MG63 (cell line): ENCODE measurements around the gene LIG1. TPM values are rescaled to one million over a fixed set of nuclear protein-coding genes. Genes with fewer than 3 reads are reported as not detected.

Source experiments
- DNase-seq: peaks from one replicate; pipeline ENCODE4 v3.0.0-alpha.2; 2020
- H3K27me3 ChIP-seq: fragments of 250-450 bp; sonication (Bioruptor Pico); 2 replicates; pipeline ENCODE4 v1.5.1; 2020; ENCODE audit warnings: mild to moderate bottlenecking, moderate library complexity
- H3K36me3 ChIP-seq: fragments of 250-450 bp; sonication (Bioruptor Pico); 2 replicates; pipeline ENCODE4 v1.5.1; 2020; ENCODE audit warnings: mild to moderate bottlenecking, moderate library complexity
- H3K4me3 ChIP-seq: fragments of 250-450 bp; sonication (Bioruptor Pico); 2 replicates; pipeline ENCODE4 v1.5.1; 2020; ENCODE audit warnings: mild to moderate bottlenecking, moderate library complexity
- H3K9me3 ChIP-seq: fragments of 250-450 bp; sonication (Bioruptor Pico); 2 replicates; pipeline ENCODE4 v1.5.1; 2020; ENCODE audit warnings: mild to moderate bottlenecking, moderate library complexity
- total RNA-seq: library from RNA; depleted of rRNA; stranded (reverse); fragments of >200 nt; shearing (Covaris generic); gene quantifications from 2 replicates; pipeline ENCODE4 v1.2.3, GENCODE V29; 2014; ENCODE audit warnings: low replicate concordance; rRNA removed

Gene LIG1
- total RNA-seq = 37.7 and 98.0 TPM in 2 replicates

DNA sequence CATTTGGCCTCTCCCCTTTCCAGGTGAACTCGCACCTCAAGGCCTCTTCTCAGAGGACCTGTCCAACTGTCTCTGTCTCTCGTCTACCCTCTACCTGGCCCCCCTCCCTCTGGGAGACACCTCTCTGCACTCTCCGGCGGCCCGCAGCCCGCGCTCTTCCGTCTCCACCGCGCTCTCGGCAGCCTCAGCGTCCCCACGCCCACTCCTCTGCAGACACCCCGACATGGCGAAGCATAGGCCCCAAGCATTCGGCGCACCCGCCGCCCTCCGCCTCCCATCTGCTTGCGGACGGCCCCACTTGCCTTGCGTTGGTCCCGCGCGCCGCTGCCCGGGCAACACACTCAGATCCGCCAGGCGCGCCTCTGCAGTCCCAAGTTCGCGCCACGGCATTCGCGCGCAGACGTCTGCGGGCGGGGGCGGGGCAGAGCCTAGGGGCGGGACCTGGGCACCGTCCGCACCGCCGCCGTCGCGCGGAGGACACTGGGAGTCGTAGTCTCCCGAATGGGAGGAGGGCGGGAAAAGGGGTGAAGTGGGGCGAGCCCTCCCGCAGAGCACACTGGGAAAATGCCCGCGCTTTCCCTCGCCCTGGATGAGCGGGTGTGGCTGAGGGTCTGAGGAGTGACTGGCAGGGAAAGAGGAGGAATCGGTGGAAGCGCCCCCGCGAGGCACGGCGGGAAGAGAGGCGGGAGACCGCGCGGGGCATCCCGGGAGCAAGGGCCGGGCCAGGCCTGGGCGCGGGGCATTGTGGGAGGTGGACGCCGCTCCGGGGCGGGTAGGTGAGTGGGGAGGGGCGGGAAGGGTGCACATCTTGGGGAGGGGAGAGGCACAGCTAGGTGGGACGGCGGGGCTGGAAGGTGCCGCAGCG is at the start of gene LIG1, which contains the start of gene ZSWIM9:
LIG1 (minus strand) TSS at position 406 of the 865 bp plus-strand sequence. CDS start 4,778 bp downstream, outside the sequence.
ZSWIM9 (plus strand) TSS at position 742 of the 865 bp plus-strand sequence. CDS start 1,123 bp downstream, outside the sequence.
- H3K9me3 ChIP-seq = no peaks in the 10 kb centered on the region
- peak within 1 kb of the TSS; percentile 90 for H3K4me3 ChIP-seq
- peak; percentile 97 for DNase-seq
- H3K27me3 ChIP-seq = no peaks in the 10 kb centered on the region
- H3K36me3 ChIP-seq = peaks cover 40% of the 10 kb centered on the region

DNA sequence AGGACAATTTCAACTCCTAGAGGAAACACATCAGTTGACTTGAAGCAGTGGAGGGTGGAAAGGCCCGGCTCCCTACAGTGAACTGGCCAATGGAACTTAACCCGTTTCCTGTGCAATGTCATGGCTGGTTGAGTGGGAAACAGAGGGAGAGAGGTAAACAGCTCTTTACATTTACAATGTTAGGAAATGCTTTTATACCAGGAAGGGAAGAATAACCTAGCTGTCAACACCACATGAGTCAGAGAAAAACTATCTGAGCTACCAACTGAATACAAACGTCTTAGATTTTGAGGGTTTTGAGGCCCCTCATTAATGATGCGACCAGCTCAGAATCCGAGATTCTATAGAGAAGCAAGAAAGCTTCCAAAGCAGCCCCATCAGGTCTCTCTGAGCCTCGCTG is 48.9 kb upstream of the LIG1 start:
- no peak for DNase-seq
- no peak overlapping the region for H3K4me3 ChIP-seq
- no peaks in the 10 kb centered on the region for H3K9me3 ChIP-seq
- H3K36me3 ChIP-seq = no peaks in the 10 kb centered on the region; the same call in 1 of the 2 replicates
- no peaks in the 10 kb centered on the region for H3K27me3 ChIP-seq

DNA sequence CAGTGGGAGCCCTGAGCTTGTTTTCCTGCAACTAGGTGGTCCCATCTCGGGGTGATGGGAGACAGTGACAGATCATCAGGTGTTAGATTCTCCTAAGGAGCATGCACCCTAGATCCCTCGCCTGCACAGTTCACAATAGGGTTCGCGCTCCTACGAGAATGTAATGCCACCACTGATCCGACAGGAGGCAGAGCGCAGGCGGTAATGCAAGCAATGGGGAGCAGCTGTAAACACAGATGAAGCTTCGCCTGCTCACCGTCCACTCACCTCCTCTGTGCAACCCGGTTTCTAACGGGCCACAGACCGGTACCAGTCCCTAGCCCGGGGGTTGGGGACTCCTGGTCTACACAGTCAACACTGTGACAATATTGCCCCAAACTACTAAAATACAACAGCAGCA is 46.8 kb upstream of the LIG1 start:
- H3K9me3 ChIP-seq = no peaks in the 10 kb centered on the region
- H3K4me3 ChIP-seq = no peak overlapping the region
- no peaks in the 10 kb centered on the region for H3K27me3 ChIP-seq
- no peak for DNase-seq
- H3K36me3 ChIP-seq = no peaks in the 10 kb centered on the region; the same call in 1 of the 2 replicates

DNA sequence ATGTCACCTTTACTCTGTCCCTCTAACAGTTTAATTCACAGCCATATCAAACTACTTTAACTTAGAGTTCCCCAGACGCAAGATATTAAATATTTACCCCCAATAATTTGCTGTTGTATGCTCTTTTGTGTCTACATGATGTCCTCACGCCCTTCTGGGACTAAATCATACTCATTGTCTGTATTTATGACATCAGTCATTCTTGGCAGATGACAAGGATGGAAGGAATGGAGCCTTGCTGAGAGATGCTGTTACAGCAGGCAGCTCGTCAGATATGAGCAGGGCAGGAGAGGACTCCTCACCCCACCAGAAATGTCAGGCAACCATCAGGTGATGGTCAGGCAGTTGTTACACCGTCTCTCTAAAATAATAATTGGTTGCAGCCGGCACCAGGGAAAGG is 43.8 kb upstream of the LIG1 start:
- no peaks in the 10 kb centered on the region for H3K9me3 ChIP-seq
- H3K27me3 ChIP-seq = no peaks in the 10 kb centered on the region
- DNase-seq = no peak
- H3K4me3 ChIP-seq = no peak overlapping the region
- H3K36me3 ChIP-seq = peaks cover 6% of the 10 kb centered on the region; the same call in 1 of the 2 replicates

DNA sequence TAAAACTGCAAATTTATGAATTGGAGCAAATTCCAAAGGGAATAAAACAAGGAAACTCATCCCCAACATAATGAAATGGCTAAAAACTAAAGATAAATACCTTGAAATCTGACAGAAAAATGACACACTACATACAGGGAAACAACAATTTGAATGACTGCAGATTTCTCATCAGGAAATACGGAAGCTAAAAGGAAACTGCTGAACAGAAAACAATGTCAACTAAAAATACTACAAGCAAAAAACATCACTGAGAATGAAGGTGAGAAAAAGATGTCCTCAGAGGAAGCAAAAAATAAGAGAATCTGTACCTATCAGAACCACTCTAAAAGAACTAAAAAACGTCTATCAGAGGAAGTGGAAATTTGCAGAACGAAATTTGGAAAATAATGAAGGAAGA is 39.9 kb upstream of the LIG1 start:
- H3K9me3 ChIP-seq = no peaks in the 10 kb centered on the region
- no peak for DNase-seq
- no peaks in the 10 kb centered on the region for H3K27me3 ChIP-seq
- no peak overlapping the region for H3K4me3 ChIP-seq
- peaks cover 22% of the 10 kb centered on the region for H3K36me3 ChIP-seq

DNA sequence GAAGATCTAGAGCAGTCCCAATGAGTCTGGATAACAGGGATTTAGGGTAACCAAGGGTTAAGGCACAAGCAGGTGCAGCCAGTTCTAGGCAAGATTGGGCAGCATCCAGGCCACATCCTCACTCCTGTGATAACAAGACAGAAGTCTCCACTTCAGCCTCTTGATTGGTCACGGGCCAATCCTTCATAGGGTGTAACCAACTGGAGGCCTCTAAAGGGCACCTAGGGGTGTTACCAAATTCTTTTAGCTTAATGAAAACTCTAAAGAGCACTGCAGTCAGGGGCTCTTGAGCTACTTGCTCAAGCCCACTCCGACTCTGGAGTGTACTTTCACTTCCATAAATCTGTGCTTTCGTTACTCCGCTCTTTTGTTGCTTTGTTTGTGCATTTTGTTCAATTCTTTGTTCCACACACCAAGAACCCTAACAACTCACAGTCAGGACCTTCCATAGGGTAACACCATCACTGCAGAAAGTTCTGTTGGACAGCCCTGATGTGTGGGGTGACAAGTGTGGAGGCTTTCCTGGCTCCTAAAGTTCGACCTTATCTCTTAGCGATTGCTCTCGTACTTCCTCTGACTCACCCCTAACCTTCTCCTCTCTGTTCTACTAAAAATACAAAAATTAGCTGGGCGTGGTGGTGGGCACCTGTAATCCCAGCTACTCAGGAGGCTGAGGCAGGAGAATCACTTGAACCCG is 36.4 kb upstream of the LIG1 start:
- DNase-seq = no peak
- Histone ChIP-seq H3K36me3 (peaks cover 22% of the 10 kb centered on the region), H3K9me3 (no peaks in the 10 kb centered on the region), H3K4me3 (no peak overlapping the region), H3K27me3 (no peaks in the 10 kb centered on the region)

DNA sequence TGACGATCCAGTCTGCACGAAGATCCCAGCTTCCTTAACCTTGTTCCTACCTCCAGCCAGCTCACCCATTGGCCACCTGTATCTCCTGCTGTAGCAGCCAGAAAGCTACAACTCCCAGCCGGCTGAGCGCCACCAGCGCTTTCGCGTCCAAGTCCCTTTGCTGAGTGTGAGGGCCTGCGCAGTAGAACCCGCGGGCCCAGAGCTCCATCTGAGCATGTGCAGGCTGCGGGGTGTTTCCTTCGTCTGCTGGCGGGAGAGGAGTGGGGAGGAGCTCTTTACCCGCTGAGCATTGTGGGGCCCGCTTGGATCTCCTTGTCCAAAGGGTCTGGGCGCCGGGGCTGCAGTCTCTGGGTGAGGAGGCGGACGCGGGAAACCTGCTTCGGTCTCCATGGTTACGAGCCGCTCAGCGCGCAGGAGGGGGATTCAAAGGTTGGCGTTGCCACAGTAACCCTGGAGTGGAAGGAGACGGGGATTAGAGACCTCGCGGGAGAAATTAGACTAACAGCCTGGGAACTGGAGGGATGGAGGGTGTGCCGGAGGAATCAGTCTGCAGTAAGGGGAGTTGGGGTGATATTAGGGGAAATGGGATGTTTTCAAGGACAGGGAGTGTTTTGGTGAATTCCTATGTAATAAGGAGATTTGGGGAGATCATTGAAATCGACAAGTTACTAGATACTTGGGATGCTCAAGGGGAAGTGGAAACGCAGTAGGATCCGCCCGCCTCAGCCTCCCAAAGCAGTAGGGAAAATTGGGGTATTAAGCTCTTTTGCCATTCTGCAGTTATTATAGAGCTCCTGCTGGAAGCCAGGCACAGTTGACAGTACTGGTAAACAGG is 33.9 kb upstream of the LIG1 start:
- H3K27me3 ChIP-seq = no peaks in the 10 kb centered on the region
- H3K4me3 ChIP-seq = peak overlapping the region; percentile 76
- no peaks in the 10 kb centered on the region for H3K9me3 ChIP-seq
- peak; percentile 96 for DNase-seq
- peaks cover 16% of the 10 kb centered on the region for H3K36me3 ChIP-seq

DNA sequence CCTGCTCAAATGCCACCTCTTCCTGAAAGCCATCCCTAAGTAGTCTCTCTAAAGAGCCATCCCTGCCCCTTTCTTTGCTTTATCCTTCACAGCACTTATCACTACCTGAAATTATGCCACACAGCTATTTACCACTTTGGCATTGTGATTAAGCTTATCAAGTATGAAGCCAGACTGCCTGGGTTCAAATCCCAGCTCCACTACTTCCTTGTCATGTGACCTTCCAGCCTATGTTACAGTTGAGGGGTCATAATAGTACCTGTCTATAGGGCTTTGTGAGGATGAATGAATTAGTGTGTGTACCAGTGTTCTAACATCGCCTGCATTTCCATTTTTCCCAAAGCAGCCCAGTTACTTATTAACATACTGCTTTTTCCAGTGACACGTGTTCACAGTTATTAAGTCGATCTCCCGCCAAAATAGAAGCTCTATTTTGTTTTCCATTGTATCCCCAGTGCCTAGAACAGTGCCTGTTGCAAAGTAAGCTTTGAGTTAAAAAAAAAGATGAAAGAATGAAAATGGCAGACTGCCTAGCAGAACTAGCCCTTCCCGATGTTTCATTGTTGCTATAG is 33.2 kb upstream of the LIG1 start:
- Histone ChIP-seq H3K4me3 (peak overlapping the region; percentile 76), H3K27me3 (no peaks in the 10 kb centered on the region), H3K36me3 (peaks cover 16% of the 10 kb centered on the region), H3K9me3 (no peaks in the 10 kb centered on the region)
- DNase-seq = no peak

DNA sequence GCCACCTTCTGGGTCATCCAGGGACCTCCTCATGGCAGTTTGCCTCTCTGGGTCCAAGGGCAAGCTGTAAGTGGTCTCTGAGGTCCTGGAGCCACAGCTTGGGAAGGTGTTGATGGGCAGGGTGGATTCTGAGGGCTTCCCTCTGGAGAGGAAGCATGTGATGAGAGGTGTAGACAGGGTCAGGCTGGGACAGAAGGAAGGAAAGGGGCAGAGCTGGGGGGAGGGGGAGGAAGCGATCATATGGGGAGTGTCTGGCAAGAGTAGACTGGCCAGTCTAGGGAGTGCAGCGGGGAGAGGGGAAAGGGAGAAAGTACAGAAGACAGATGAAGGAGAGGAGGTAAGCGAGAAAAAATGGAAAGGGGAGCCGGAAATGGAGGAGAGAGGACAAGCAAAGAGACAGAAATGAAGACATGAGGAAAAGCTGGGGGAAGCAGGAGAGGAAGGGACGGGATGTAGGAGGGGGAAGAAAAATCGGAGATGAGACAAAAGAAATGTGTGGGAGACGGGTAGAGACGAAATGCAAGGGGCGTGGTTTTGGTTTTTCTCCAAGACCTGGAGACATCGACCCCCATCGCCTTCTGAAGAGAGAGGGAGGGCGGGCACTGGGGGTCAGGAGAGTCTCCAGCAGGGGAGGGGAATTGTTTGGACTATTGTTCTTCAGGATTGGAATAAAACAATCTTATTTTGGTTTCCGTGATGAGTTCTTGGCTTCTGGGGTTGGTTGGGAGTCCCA is 27.0 kb upstream of the LIG1 start:
- DNase-seq = no peak
- Histone ChIP-seq H3K36me3 (no peaks in the 10 kb centered on the region; the same call in 1 of the 2 replicates), H3K4me3 (no peak overlapping the region), H3K9me3 (no peaks in the 10 kb centered on the region), H3K27me3 (no peaks in the 10 kb centered on the region)

DNA sequence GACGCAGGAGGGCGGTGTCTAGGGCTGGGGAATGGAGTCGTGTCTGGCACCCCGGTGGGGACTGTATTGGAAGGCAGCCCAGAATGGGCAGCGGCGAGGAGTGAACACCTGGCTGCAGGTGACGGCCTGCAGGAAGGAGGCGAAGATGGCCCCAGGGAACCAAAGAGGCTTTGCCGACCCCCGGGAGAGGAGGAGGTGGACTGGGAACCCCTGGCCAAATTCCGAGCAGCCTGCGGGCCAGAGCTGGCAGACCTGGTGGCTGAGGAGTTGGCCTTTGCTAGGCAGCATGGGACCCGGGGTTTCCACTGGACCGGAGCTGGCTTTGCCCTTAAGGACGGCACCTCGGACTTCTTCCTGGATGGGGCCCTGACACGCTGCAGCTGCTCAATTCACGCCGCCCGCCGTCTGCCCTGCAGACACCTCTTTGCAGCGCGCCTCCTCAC is 26.2 kb upstream of the LIG1 start:
- no peaks in the 10 kb centered on the region; the same call in 1 of the 2 replicates for H3K36me3 ChIP-seq
- no peaks in the 10 kb centered on the region for H3K9me3 ChIP-seq
- no peaks in the 10 kb centered on the region for H3K27me3 ChIP-seq
- H3K4me3 ChIP-seq = no peak overlapping the region
- no peak for DNase-seq

DNA sequence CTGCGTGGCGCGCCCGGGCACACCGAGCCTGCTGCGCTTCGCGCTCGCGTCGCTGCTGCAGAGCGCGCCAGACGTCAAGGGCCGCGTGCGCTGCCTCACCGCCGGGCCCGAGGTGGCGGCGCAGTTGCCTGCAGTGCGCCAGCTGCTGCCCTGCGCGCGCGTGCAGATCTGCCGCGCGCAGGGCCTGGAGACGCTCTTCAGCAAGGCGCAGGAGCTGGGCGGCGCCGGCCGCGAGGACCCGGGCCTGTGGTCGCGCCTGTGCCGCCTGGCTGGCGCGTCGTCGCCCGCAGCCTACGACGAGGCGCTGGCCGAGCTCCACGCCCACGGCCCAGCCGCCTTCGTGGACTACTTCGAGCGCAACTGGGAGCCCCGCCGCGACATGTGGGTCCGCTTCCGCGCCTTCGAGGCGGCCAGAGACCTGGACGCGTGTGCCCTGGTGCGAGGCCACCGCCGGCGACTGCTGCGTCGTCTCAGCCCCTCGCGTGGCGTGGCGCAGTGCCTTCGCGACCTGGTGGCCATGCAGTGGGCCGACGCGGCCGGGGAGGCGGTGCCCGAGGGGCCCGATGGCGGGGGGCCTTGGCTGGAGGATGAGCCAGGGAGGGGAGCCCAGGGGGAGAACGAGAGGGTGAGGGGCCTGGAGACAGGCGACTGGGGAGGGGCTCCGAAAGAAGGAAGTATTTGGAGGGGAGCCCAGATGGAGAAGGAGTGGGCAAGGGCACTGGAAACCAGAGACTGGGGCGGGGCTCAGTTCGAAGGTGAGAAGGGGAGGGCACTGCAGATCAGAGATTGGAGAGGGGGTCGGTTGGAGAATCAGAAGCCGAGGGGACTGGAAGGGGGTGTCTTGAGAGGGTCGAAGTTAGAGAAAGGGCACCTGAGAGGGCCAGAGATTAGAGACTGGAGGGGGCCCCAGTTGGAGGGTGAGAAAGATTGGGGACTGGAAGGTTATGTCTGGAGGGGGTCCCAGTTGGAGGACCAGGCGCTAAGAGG is 25.0 kb upstream of the LIG1 start:
- Histone ChIP-seq H3K9me3 (no peaks in the 10 kb centered on the region), H3K4me3 (no peak overlapping the region), H3K27me3 (no peaks in the 10 kb centered on the region), H3K36me3 (no peaks in the 10 kb centered on the region; the same call in 1 of the 2 replicates)
- DNase-seq = no peak

DNA sequence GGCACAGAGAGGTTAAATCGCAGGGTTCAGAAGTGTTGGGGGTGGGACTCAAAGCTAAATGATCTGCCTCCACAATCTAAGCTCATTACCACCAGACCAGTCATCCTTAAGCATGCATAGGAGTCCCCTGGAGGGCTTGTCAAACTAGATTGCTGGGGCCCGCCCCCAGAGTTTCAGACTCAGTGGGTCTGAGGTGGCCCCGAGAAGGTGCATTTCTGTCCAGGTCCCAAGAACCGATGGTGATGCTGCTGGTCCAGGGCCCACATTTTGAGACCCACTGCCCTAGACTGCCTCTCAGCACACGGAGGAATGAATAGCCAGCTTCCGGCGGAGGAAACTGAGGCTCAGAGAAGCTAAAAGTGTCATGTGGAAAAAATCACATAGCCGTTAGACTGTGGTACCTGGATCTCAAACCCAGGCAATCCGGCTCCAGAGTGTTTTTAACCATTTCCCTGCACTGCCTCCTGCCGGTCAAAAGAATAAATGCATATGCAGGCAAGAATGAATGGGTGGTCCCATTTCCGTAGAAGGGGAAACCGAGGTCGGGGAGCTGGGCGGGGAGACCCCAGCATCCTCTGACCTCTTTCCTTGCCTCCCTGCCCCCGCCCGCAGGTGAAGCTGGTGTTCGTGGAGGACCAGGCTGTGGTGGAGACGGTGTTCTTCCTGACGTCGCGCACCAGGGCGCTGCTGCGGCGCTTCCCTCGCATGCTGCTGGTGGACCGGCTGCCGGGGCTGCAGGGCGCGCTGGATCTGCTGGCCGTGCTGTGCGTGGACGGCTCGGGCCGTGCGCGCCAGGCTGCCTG is 24.1 kb upstream of the LIG1 start:
- DNase-seq = no peak

DNA sequence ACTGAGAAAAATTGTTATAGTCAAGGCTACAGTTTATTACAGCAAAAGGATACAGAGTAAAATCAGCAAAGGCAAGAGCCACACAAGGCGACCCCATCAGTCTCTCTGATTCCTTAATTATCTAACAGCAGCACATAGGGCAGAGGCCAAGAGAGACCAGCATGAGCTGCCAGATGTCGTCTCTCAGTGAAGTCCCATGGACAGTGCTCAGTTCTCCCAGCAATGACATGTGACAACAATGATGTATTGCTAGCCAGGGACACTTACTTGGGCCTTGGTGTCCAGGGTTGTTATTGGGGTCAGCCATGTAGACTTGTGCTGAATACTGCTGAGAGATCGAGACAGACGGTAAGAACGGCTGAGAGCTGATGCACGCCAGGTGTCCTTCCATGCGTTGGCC is 22.6 kb upstream of the LIG1 start:
- Histone ChIP-seq H3K9me3 (0 out of 2 replicates have a peak, but pooled peaks cover 2% of the 10 kb centered on the region), H3K36me3 (peaks cover 9% of the 10 kb centered on the region), H3K4me3 (no peak overlapping the region), H3K27me3 (no peaks in the 10 kb centered on the region)
- DNase-seq = no peak

More for the DNA sequence above, 24.1 kb upstream of the LIG1 start:
- Histone ChIP-seq H3K9me3 (no peaks in the 10 kb centered on the region), H3K4me3 (no peak overlapping the region), H3K36me3 (peaks cover under 1% of the 10 kb centered on the region), H3K27me3 (no peaks in the 10 kb centered on the region)

DNA sequence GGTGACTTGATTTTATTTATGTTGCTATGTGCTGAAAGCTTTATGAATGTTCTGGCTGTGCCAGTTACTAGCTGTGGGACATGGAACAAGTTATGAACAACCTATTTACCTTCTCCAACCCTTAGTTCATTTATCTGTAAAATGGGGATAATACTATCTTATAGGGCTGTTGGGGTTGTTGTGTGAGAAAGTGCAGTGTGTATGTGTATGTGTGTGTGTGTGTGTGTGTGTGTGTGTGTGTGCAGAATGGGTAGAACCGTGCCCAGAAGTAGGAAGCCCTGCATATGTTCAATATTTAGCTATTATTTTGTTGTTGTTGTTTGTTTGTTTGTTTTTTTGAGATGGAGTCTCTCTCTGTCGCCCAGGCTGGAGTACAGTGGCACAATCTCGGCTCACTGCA is 20.7 kb upstream of the LIG1 start:
- Histone ChIP-seq H3K9me3 (0 out of 2 replicates have a peak, but pooled peaks cover 2% of the 10 kb centered on the region), H3K4me3 (no peak overlapping the region), H3K27me3 (no peaks in the 10 kb centered on the region), H3K36me3 (peaks cover 9% of the 10 kb centered on the region)
- no peak for DNase-seq
